Measurements from ENCODE around the gene SEMA4D.

SEMA4D gene

DNA sequence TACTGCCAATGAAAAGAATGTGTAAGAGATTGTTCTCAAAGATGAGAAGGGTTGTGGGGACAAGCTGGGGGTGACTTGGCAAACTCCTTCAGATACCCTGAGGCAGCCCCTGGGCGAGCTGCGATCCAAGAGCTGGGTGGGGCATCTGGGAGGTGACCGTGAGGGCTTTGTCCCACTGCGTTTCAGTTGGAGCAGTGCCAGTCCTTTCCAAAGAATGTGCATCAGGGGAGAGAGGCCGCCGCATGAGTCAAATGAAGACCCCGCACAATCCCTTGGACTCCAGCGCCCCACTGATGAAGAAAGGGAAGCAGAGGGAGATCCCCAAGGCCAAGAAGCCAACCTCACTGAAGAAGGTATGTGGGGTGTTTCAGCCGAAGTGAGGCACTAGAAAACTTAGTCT lies 151.2 kb downstream of the SEMA4D start:
- DNase-seq = no peak

GRCh38 chr9:89345476-89345875 lies 152.4 kb downstream of the SEMA4D start:
- no peak for DNase-seq

- DNase-seq = peak; percentile 38
Observed at GRCh38 chr9:89343812-89344211, 154.1 kb downstream of the SEMA4D start.

DNA sequence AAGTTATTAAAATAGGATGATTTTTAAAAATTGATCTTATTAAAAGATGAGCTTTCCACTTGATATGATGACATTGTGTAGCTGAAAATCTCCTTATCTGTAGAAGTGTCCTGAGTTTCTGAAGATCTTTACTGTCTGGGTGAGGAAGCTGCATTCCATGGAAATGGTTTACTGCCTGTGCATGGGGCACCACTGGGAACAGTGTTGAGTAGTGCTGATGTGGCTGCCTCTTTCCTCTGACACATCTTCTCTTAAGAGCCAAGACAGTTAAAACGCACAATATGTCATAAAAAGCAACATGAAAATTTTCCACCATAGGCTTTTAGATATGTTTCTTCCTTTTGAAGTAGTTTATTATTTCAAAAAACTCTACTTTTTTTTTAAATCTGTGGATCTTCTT lies 155.0 kb downstream of the SEMA4D start:
- DNase-seq = no peak

- no peak for DNase-seq
Observed at GRCh38 chr9:89342213-89342612, 155.7 kb downstream of the SEMA4D start.

GRCh38 chr9:89340332-89340731 lies 157.6 kb downstream of the SEMA4D start:
- DNase-seq = no peak

DNA sequence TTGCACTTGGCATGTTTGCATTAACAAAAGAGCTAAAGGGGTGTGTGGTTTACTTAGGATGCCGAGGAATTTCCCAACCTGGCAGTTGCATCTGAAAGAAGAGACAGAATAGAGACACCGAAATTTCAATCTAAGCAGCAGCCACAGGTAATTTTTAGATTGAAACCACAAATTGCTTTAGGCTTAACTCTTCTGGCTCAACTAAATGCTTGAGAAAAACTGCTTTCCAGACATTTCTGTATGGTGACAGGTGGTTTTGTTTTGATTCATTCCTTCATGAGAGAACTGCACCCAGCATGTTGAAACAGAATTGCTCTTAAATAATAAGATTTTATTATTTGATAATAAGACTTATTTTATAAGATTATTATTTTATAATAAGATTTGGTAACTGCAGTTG lies 158.1 kb downstream of the SEMA4D start:
- no peak for DNase-seq

GRCh38 chr9:89330513-89330912 lies 167.4 kb downstream of the SEMA4D start:
- no peak for DNase-seq

GRCh38 chr9:89329917-89330316 lies 168.0 kb downstream of the SEMA4D start:
- DNase-seq = no peak

DNA sequence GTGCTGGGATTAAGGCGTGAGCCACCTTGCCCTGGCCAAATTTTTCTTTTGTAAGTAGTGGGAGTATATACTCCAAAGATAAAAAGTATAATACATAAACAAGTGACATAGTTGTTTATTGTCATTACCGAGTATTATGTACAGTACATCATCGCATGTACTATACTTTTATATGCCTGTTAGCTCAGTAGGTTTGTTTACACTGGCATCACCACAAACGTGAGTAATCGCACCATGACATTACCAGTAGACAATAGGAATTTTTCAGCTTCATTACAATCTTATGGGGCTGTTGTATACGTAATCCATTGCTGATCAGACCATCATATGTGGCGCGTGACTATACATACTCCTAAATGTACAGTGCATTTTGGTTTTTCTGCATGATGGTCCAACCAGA lies 169.8 kb downstream of the SEMA4D start:
- DNase-seq = no peak

GRCh38 chr9:89325733-89326132 lies 172.2 kb downstream of the SEMA4D start:
- no peak for DNase-seq

GRCh38 chr9:89323390-89323789 lies 174.5 kb downstream of the SEMA4D start:
- DNase-seq = no peak

GRCh38 chr9:89319015-89319905 lies 178.7 kb downstream of the SEMA4D start:
- no peak for DNase-seq

DNA sequence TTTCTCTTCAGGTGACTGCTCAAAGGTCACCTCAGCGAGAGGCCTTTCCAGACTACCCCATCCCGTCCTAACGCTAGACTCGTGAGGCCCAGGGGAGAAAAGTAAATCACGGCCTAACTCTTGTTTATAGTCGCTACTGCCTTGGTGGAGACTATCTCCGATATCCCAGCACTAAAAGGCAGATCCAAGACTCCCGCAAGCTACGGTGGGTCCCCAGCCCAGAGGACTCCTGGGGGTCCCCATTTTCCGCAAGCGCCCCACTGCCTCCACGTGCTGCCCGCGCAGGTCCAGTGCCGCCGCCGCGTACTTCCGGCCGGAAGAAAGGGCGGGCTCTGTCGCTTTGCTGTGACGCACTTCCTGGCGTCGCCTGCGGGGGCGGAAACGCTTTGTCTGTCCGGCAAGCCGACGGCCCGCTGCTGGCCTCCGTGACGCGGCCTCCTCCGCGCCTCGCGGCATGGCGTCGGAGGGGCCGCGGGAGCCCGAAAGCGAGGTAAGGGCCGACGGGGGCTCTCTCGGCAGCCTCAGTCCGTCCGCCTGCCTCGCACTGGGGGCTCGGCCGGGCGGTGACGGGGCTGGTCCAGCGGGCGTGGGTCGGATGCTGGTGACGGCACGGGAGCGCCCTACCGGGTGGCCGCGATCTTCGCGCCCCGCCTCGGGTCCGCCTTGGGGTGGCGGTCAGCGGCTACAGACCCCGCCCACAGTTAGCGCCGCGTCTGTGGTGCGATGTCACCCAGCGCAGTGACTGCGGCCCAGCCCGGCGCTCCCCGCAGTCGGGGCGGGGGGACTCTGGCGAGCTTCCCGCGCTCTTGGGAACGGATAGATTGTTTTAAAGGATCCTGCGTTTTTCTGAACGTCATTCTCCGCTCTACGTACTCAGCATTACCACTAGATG lies 179.5 kb downstream of the SEMA4D start, which contains the start of gene SECISBP2:
TSS of gene SECISBP2 (plus strand) at position 378 of the 892 bp plus-strand sequence. CDS start at position 455, 77 bp downstream.
- DNase-seq = peak; percentile 95

DNA sequence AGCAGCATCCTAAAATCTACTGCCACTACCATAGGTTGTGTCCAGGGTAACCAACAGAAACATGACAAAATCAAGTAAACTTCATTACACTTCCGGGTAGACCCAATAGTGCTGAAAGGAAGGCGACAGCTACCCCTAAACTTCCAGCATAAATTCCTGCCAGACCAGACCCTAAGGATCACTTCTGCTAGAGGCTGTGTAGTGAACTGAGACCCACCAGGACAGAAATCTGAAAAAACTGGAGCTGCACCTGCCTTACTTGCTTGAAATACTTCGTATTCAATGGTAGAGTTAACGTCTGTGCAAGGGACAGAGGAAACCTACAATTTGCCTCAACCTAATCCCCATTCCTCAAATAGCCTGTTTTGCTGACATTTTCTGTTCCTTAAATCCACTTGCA lies 180.6 kb downstream of the SEMA4D start:
- DNase-seq = no peak

DNA sequence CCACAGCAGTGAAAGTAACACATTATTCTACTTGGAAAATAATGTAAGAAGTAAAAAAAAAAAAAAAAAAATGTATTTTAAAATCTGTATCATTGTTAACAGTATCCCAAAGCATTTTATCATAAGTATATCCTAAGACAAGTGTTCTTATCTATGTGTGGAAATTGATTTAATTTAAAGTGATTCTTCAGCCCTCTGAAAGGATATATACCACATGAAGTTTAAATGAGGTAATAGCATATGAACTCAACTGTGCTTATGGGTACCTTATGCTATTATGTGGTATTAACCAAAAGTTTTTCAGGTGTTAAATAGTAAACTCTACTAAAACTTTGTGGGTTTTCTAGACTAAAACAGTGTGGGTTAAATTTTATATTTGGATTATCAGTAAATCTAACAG lies 182.4 kb downstream of the SEMA4D start:
- DNase-seq = no peak

DNA sequence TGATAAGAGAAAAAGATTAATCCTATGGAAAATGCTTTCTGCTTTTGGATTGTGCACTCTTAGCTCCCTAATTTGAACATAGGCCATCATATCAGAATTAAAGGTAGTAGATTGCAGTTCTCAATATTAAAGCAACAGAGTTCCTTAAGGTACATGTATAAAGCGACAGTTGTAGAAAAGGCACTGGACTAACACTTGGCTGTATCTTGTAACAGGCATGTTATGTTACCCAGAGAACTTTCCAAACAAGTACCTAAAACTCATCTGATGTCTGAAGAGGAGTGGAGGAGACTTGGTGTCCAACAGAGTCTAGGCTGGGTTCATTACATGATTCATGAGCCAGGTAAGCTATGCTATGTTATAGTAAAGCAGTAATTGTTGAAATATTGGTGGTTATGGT lies 183.0 kb downstream of the SEMA4D start:
- DNase-seq = no peak

DNA sequence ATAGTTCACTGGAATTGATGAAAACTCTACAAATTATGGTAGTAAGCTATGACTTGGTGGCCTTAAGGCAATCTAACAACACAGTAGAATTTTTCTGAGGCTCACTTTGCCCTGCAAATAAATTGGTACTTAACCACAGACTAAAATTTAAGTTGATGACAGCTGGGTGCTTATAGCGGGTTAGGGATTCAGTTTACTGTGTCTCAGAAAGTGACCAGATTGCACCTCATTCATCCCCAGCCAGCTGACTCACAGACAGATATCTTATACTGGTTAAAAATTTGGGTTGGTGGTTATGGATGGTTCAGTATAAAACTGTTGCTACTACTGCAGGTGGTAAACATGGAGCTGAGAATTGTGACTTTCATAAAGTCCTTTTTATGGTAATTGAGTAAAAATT lies 184.1 kb downstream of the SEMA4D start:
- DNase-seq = no peak

- no peak for DNase-seq
Observed at GRCh38 chr9:89312222-89312571, 185.7 kb downstream of the SEMA4D start.

DNA sequence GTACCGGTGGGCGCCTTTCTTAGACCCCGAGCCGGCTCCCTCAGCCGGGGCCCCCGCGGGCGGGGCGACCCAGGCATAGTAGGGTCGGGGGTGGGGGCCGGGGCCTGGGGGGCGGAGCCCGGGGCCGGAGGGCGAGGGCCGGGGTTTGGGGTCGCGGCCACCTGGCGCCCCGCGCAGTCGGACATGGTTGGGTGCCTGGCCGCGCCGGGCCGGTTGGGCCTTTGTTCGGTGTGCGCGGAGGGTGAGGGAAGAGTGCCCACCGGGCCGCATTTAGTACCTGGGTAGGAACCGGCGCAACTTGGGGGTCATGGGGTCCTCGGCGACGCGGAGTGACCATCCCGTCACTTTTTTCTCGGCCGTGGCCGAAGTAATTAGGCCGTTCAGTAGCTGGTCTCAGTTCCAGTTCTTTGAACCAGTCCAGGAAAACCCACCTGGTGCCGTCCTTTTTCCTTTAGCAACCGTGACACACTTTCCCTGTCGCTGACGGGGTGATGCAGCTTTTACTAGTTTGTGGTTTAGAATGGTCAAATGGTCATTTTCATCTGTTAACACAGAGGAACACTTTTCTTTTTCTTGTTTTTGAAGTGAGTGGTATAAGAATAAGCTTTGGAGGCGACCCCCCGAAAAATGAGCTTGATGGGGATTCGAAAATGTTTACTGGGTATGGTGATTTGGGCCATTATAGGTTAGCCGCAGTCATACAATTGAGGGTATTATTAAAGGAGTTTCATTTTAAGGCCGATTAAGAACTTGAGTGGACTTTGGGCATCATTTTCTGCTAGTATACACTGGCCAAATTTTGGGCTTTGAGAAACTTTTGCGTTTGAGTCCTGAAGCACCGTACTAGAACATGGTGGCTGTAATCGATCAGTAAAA lies 186.3 kb downstream of the SEMA4D start:
- no peak for DNase-seq
